Measurements from ENCODE around the gene TENM4. TPM values are rescaled to one million over a fixed set of nuclear protein-coding genes. Genes with fewer than 3 reads are reported as not detected.

Gene TENM4
- polyA plus RNA-seq, 4 donors, result 19.1 to 29.5 (median 22.3) TPM

DNA sequence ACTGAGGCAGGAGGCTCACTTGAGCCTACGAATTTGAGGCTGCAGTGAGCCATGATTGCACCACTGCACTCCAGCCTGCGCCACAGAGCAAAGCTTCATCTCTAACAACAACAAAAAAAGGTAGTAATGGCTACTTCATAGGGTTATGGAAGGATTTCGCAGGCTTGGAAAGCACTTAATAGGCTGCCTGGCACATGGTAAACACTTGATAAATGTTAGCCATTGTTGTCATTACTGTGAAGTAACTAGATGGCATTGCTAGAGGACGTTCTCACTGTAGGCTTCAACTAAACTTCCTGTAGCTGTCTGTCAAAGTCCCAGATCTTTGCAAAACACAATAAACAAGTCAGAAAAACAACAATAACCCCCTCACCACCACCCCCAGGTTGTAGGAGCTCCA is 508.9 kb downstream of the TENM4 start:
- DNase-seq (ENCODE audit: low read depth in 4 of 4, low spot score in 2 of 4), result no peak

DNA sequence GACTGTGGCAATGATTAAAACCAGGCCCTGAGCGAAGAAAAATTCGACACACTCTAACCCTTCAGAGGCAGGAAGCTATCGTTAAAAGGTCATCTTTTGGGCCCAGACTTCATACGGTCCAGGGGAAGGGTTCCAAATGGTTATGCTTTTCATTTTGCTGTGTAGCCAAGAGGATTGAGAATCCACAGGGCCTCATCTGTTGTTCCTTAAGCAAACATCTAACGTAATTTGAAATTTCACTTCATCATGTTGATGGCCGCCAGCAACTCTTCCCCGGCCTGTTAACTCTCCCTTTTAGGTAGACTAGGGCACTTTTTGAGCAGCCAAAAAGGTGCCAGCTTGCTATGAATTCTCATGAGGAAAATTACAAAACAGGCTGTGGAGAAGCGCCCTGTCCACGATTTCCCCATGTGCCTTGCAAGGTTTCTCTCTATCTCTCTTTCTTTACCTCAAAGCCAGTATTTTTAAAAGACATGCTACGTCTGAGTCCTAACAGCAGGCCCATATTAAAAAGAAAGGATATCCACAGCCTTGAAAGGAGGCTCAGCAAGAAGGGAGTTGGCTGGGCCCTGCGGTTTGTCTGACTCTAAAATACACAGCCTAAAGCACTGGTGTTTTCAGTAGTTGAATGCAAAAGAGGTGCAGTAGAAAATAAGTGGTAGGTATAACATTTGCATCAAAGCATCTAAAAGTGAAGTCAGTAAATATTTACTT is 509.9 kb downstream of the TENM4 start:
- DNase-seq (ENCODE audit: low read depth in 4 of 4, low spot score in 2 of 4), result no peak

DNA sequence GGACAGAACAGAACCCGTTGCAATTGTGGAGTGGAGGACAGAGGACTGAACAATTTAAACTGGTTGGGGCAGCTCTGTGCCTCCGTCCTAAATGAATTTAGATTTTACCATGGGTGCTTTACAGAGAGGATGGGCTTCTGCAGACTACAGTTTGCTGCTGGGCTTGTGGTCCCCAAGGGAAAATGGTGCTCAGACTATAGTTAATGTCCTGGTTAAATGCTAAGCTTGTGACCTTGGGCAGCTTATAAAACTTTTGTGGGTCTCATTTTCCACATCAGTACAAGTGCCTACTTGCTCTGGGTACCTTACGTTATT is 511.0 kb downstream of the TENM4 start:
- no peak for DNase-seq (ENCODE audit: low read depth in 4 of 4, low spot score in 2 of 4)

DNA sequence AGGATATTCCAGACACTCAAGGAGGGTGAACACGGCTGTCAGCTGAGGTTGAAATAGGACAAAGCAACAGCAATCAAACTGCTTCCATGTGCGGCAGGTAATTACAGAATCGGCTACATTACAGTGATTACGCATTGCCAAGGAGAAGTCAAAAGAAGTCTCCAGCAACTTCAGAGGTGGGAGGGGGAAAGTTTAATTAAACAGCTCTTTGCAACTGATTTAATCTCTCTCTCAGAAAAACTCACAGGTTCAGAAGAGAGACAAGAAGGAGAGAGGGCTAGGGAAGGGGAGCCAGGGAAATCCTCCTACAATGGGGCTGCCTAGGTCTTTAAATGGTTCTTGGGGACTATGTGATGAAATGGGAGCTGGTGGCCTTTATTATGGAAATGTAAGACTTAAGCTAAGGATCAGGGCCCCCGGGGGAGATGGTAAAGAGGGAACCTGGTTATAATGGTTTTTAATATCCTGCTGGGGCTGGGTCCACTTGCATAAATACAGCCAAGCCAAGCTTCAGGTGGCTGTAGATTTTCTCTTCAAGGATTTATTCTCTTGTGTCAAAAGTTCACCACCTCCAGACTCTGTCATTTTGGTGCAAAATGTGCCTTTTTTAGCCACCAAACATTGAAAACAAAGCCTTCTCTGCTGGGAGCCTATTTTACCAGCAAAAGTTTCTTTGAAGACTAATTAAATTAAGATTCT is 511.5 kb downstream of the TENM4 start:
- no peak for DNase-seq (ENCODE audit: low read depth in 4 of 4, low spot score in 2 of 4)

DNA sequence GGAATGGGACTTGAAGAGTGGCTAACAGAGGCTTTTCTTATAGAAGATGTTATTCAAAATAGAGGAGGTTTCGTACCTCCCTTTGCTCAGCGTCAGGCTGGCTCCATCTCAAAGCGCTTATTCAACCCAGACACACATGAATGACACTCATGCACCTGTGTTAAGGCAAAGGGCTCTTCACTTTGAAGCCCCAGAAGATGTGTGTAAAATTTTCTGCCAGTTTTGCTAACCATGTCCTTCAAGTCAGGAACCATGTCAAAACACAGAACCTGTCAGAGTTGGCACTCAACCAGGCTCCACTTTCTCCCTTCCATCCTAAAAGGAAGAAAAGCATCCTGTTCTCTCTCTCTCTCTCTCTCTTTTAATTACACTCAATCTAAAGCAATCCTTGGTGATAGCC is 513.3 kb downstream of the TENM4 start:
- no peak for DNase-seq (ENCODE audit: low read depth in 4 of 4, low spot score in 2 of 4)

DNA sequence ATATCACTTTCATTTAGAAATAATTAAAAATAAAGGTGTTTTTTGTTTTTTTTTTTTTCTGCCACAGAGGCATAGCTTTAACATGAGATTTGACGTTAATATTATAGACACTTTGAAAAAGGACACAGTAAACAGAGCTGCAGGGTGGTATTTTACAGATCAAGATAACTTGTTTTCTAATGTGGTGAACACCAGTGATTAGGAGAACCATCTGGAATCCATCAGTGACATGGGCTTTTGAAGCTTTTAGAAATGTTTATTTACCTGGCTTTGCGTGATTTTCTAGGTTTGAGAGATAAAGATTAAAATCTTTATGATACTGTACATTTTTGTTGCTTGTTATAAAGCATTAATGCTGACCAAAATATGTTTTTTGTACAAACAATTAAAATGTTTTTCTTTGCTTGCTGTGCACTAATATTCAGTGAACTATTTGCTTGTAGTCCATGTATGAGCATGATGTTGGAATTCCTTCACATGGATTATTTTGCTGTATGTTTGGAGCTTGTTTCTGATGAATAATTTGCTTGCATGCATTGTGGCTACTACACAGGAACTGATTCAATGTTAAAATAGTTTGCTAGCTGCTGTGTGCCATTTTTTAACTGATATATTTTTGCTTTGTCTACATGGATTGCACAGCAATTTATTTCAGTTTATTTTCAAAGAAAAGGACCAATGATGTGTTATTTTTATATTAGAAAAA is 514.0 kb downstream of the TENM4 start:
- no peak for DNase-seq (ENCODE audit: low read depth in 4 of 4, low spot score in 2 of 4)

DNA sequence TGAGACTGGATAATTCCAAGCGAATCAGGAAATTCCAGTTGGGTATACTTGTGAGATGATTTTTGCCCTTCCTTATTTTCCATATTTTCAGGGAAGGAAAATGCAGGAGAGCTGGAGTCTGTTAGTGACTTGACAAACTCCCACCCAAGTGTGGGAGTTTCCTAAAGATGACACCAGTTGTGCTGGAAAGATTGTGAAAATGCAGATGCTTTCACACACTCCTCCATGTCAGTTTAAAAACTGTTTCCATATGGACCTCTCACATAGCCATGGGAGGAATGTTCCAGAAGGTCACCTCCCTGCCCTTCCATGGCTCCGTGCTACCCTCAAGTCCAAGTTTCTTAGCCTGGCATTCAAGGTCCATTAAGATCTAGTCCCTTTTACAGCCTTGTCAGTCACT is 515.4 kb downstream of the TENM4 start:
- no peak for DNase-seq (ENCODE audit: low read depth in 4 of 4, low spot score in 2 of 4)

DNA sequence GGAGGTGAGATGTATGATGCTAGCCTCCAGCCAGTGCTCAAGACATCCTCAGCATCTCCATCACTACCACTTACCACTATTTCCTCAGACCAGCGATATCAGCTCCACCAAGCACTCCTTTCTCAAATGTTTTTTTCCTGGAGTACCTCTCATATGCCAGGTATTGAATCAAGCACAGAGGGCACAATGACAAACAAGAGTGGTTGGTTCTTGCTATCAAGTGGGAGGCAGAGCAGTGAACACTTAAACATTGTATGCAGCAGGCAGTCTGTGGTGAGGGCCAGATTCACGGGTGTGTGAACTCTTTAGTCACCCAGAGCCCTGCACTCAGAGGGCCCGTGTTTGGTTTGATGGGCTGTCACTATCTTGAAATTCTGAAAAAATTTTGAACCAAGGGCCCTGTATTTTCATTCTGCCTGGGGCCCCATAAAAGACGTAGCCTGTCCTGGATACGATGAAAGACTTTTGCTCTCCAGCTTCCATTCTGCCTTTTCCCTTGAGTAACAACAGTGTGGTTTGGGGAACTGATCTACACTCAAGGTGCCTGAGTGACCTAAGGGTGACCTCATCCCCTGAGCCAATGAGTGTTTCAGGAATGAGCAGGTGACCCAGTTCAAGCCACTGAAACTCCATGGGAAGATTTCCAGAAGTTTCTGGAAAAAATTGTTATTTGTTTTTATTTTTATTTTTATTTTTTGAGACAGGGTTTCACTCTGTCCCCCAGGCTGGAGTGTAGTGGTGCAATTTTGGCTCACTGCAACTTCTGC is 517.8 kb downstream of the TENM4 start:
- no peak for DNase-seq (ENCODE audit: low read depth in 4 of 4, low spot score in 2 of 4)

DNA sequence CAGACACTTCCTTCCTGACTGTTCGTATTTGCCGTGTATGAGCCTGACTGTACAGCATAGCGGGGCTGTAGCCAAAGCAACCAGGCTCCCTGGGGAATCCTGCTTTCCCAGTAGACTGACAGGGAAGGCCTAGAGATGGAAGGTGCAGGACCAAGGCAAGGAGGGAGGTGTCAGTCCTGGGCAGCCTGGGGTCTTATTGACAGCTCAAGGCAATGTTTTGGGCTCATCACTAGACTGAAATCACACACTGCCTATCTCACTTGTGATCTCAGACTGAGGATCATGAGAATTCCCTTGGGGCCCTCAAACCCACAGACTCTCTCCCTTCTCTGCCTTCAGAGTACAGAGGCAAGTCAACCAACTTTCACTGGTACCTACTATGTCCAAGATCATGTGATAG is 519.3 kb downstream of the TENM4 start:
- DNase-seq (ENCODE audit: low read depth in 4 of 4, low spot score in 2 of 4), result no peak

DNA sequence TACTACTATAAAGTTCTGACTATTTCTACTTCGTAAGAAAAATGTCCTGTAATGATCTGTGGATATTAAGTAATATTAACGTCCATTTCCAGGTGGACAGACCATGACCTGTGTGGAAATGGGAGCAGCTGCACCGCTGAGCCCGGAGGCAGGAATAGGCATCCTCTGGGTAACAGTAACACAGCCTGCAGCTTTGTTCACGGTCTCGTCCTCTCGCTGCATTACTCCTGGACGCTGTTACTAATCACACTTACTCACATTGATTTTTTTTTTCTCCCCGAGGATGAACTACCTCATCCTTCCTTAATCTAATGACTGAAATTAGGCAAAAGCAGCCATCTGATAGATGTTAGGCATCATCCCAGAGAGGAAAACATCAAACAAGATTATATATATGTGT is 520.5 kb downstream of the TENM4 start:
- DNase-seq (ENCODE audit: low read depth in 4 of 4, low spot score in 2 of 4), result no peak

DNA sequence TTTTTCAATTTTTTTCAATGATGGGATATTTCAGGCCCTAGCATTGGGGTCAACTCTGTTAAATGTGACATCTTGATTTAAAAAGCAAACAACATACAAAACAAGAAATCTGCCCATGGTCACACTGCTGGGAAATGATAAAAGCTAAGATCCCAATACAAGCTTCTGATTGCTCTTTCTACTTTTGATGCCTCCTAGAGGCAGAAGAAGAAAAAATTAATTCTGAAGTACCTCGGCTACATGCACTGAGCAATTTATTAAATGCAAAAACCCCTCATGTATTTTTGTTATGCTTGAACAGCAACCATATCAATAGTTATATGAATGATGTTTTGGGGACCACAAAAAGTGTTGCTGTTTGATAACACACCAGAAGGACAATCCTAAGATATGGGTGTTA is 524.1 kb downstream of the TENM4 start:
- DNase-seq (ENCODE audit: low read depth in 4 of 4, low spot score in 2 of 4), result no peak

DNA sequence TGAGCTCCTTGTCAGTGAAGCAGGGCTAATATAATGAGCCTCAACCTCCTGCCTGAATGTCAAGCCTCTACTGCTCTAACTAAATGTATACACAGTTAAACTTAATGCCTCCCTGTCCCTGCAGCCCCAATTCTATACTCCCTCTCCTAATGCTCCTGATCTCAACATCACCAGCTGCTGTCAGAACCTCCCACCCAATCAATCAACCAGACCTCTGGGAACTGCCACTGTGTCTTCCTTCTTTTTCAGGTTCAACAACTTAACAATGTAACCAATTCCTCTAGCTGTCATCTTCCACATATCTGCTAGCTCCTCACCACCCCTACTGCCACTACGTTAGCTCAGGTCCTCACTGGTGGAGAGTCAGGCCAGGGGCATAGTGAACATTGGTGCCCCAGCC is 526.3 kb downstream of the TENM4 start:
- DNase-seq (ENCODE audit: low read depth in 4 of 4, low spot score in 2 of 4), result no peak

DNA sequence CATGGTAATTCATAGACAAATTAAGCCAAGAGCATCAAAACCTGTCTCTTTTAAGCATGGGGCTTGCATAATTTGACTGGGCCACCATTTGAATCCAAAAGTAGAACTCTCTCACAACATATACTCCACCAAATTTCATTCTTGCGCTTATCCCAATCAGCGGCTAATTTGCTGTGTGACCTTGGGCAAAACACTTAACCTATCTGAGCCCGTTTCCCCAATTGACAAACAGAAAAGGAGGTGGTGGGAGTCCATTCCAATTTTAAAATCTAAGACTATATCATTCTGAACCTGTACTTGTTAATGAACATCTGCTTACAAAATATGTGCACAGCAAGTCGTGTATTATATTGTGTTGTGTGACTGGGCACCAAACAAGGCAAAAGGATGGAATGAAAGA is 528.1 kb downstream of the TENM4 start:
- DNase-seq (ENCODE audit: low read depth in 4 of 4, low spot score in 2 of 4), result no peak

DNA sequence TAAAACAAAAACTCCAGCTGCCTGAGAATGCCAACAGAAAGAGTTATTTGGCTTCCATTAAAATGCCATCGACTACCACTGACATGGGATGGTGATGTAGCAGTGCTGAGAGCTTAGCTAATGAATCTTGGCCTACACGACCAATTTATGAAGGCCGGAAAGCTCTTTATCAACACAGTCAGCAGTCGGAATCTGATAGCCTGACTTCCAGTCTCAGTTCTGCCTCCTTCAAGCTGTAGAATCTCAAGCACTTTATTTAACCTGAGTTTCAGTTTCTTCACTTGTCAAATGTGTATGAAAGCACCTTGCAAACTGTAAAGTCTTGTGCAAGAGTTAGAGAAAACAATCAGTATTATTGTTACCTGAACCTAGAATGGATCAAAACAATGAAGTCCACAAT is 530.5 kb downstream of the TENM4 start:
- no peak for DNase-seq (ENCODE audit: low read depth in 4 of 4, low spot score in 2 of 4)

DNA sequence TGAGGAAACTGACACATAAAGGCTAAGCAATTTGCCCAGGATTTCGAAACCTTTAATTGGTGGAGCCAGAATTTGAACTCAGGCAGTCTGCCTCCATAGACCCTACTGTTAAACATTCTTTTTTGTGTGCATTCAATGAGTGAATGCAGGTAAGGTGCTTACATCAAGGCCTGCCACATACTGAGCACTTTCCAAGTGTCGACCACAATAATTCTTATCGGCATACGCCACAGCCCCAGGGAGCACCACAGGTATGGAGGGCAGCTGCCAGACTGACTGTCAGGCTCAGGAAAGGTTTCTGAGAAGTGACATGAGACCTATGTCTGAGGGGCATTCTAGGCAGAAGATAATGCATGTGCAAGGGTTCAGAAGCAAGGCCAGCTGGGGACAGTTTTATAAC is 531.4 kb downstream of the TENM4 start:
- no peak for DNase-seq (ENCODE audit: low read depth in 4 of 4, low spot score in 2 of 4)

DNA sequence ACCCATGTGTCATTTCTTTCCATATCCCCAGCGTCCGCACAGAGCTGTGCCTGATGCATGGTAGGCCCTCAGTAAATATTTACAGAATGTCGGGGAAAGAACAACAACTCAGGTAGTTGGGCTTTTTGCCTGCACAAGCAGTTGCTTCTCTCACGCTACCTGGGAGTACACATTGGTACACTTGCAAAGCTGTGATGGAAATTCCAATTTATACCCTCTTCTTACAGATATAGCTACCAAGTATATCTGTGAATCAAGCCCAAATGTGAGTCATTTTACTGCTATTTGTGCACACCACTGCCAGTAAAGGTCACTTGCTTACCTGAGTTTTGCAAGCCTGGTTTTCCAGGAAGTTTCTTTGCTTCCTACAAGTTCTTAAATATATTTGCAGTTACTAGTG is 533.2 kb downstream of the TENM4 start:
- DNase-seq (ENCODE audit: low read depth in 4 of 4, low spot score in 2 of 4), result no peak

DNA sequence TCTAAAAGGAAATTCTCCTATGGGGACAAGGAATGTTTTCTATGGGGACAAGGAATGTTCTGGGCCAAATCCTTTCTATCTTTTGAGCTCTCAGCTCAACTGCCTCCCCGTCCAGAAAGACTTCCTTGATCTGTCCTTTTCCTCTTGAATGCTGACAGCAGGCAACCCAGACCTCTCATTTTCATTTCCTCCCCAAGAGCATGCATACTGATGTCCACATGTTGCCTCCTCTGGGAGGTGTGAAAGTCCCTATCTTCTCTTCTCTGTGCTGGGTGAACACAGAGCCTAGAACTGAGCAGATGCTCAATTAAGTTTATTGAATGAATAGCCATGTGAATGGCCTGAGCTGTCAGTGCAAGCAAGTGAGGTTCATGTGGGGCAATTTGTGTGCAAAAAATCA is 534.3 kb downstream of the TENM4 start:
- DNase-seq (ENCODE audit: low read depth in 4 of 4, low spot score in 2 of 4), result no peak

DNA sequence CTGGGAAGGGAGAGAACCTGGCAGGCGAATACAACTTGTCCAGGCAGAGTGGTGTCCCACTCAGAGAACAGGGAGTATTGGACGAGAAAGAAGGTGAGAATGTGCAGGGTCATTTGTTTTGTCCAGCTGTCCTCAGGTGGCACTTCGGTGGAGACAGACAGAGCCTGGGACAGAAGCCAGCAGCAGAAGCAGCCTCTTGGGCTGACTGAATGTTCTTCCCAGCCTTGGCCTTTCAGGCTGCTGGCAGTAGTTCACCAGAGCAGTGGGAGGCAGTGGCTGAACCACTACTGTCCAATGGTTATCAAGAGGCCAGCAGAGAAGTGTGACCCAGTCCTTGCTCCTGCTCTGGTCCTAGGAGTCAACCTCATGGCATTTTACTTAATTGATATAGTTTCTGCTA is 535.1 kb downstream of the TENM4 start:
- no peak for DNase-seq (ENCODE audit: low read depth in 4 of 4, low spot score in 2 of 4)

DNA sequence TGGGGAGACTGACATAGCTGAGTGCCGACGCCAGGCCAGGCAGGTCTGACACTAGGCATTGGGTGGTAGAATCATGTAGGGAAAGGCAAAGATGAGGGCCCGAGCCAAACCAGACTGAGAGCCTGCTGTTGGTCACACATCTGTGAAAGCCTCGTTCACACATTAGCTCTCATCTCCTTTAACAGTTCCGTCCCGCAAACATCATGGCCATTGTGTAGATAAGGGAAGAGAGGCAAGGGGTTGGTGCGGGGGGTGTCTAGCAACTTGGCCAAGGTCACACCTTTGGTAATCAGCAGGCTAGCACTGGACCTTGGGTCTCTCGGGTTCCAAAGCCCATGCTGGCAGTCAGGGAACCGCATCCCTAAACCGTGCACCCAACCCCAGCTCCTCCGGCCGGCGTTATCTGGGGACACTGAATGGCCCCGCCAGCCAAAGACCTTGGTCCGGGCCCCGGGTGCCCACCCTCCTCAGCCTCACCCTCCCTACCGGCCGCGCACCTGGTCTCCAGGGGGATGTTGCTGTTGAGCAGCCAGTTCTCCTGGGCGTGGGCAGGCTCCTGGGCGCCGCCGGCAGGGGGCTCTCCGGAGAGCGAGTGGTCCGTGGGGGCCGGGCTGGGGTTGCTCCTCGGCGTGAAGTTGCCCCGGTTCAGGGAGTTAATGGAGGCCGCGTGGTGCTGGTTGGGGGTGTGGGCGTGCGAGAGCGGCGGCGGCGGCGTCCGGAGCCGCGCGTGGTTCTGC is 537.9 kb downstream of the TENM4 start:
- DNase-seq (ENCODE audit: low read depth in 4 of 4, low spot score in 2 of 4), result no peak

DNA sequence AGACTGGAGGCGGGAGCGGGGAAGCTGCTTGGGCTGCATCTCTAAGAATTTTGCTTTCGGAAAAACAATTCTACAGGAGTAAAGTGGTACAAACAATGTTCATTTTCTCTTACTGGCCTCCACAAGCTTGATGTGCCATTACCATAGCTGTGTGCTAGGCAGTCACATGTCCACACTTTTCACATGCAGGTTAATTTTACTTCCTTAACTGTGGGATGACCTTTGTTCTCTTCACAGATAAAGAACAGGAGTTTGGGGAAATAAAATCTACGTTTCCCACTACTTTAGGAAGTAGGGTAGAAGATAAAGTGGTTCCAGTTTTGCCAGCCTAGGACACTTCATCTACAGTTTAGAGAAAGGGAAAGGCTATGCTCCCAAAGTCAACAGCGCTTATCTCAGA is 539.0 kb downstream of the TENM4 start:
- DNase-seq (ENCODE audit: low read depth in 4 of 4, low spot score in 2 of 4), result no peak
